Measurements from ENCODE around the gene SIGLEC7.

Gene SIGLEC7

GRCh38 chr19:51116736-51117286 lies 25.3 kb upstream of the SIGLEC7 start:
- no peak for TF ChIP-seq CTCF (conservative IDR thresholded peaks at IDR 0.05; ENCODE audit: low read depth, low read length)
- DNase-seq (ENCODE audit: low read depth) = no peak
- no peak overlapping the region for H3K4me3 ChIP-seq (ENCODE audit: low read depth, low read length)

DNA sequence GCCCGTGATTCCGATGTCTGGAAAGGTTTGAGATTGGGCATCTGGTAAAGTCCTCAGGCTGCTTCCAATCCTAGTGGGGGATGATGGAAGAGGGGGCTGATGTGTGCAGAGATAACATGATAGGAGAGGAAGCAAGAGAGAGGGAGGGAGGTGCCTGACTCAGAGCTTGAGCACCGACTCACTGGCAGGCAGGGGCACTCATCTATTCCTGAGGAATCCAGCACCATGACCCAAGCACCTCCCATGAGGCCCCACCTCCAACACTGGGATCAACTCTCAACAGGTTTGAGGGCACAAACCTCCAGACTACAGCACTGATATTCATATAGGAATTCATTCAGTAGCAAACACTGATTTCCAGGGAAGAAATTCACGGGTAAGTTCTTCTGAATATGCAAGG lies 23.0 kb upstream of the SIGLEC7 start:
- DNase-seq (ENCODE audit: low read depth) = no peak
- no peak overlapping the region for H3K4me3 ChIP-seq (ENCODE audit: low read depth, low read length)
- no peak for TF ChIP-seq CTCF (conservative IDR thresholded peaks at IDR 0.05; ENCODE audit: low read depth, low read length)

DNA sequence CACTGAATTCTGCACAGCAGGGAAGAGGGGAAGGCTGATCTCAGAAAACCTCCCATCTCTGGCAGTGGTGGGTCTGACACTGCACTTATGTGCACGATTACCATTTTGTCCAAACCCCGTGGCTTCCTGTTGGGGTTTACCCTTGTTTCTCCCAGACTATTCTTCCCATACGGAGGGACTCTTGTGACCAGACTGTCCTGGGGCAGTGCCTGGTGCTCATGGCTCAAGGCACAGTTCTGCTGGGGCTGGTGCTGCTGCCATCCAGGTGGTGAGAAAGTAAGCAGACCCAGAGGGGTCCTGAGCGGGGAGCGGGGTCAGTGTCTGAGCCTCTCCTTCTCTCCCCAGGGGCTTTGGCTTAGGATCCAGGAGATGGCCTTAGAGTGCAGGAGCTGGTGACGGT lies 22.5 kb upstream of the SIGLEC7 start:
- peak; percentile 38 for DNase-seq (ENCODE audit: low read depth)
- H3K4me3 ChIP-seq (ENCODE audit: low read depth, low read length) = no peak overlapping the region
- TF ChIP-seq CTCF (conservative IDR thresholded peaks at IDR 0.05; ENCODE audit: low read depth, low read length) = no peak

GRCh38 chr19:51120160-51120559 lies 21.9 kb upstream of the SIGLEC7 start:
- DNase-seq (ENCODE audit: low read depth) = no peak
- no peak overlapping the region for H3K4me3 ChIP-seq (ENCODE audit: low read depth, low read length)
- TF ChIP-seq CTCF (conservative IDR thresholded peaks at IDR 0.05; ENCODE audit: low read depth, low read length) = no peak

GRCh38 chr19:51121257-51121656 lies 20.8 kb upstream of the SIGLEC7 start:
- H3K4me3 ChIP-seq (ENCODE audit: low read depth, low read length) = no peak overlapping the region
- DNase-seq (ENCODE audit: low read depth) = no peak
- no peak for TF ChIP-seq CTCF (conservative IDR thresholded peaks at IDR 0.05; ENCODE audit: low read depth, low read length)

DNA sequence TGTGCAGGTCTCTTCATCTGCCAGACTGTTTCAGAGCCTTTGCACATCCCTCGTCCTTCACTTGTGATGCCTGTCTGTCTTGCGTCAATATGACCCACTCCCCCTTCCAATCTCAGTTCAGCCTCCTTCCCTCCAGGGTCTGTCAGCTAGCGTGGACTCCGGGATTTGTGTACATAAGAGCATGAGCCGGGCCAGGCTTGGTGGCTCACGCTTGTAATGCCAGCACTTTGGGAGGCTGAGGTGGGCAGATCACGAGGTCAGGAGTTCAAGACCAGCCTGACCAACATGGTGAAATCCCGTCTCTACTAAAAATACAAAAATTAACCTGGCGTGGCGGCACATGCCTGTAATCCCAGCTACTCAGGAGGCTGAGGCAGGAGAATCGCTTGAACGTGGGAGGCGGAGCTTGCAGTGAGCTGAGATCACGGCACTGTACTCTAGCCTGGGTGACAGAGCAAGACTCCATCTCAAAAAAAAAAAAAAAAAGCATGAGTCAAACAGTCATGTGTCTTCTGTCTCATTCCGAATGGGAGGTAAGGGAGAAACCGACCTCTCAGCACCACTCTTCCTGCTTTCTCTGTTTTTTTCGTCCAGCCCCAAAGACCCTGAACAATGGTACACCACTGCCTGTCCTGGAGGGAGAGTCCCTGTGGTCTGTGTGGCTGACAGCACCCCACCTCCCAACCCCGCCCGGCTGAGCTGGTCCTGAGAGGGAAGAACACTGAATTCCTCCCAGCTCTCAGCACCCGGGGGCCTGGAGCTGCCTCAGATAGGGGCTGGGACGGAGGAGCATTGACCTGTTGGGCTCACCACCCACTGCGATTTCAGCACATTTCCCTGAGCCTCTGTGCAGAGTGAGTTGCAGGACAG lies 19.8 kb upstream of the SIGLEC7 start:
- DNase-seq (ENCODE audit: low read depth) = peak; percentile 80
- no peak for TF ChIP-seq CTCF (conservative IDR thresholded peaks at IDR 0.05; ENCODE audit: low read depth, low read length)
- H3K4me3 ChIP-seq (ENCODE audit: low read depth, low read length) = no peak overlapping the region

GRCh38 chr19:51123381-51123800 lies 18.7 kb upstream of the SIGLEC7 start:
- H3K4me3 ChIP-seq (ENCODE audit: low read depth, low read length) = no peak overlapping the region
- peak; percentile 26 for DNase-seq (ENCODE audit: low read depth)
- no peak for TF ChIP-seq CTCF (conservative IDR thresholded peaks at IDR 0.05; ENCODE audit: low read depth, low read length)
